ENCODE data around the gene FLYWCH2.
"Not testable (repeated sequence)": the region's sequence is repeated elsewhere in the genome, so short reads cannot be mapped to it uniquely, and the experiment has no call there.

FLYWCH2 gene

DNA sequence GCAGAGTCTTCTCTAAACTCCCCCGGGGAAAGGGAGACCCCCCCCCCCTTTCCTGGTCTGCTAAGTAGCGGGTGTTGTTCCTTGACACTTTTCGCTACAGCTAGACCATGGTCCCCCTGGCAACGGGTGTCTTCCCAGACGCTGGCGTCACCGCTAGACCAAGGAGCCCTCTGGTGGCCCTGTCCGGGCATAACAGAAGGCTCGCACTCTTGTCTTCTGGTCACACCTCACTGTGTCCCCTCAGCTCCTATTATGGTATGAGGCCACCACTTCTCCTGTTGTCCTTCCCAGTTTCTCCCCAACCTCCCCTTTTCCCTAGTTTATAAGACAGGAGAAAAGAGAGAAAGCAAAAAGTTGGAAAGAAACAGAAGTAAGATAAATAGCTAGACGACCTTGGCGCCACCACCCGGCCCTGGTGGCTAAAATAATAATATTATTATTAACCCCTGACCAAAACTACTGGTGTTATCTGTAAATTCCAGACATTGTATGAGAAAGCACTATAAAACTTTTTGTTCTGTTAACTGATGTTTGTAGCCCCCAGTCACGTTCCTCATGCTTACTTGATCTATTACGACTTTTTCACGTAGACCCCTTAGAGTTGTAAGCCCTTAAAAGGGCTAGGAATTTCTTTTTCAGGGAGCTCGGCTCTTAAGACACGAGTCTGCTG, 24.2 kb downstream of the FLYWCH2 start:
- TF ChIP-seq CTCF (conservative IDR thresholded peaks at IDR 0.05; ENCODE audit: low read depth): peak; percentile 89
- POLR2A ChIA-PET (ENCODE audit: low non-redundant PET): interaction anchor here (0.7 kb wide), 1 partner anchor 35 kb away, joined by 4 read pairs; no protein-coding TSS in a partner anchor
- DNase-seq (ENCODE audit: low spot score); H3K27ac ChIP-seq: not testable (repeated sequence)
- CTCF ChIA-PET: interaction anchor here (0.6 kb wide), 1 partner anchor 567 kb away, joined by 3 read pairs; the partner anchor contains the start of gene ABCA3

- TF ChIP-seq CTCF (conservative IDR thresholded peaks at IDR 0.05; ENCODE audit: low read depth): no peak
- DNase-seq (ENCODE audit: low spot score): no peak
- H3K27ac ChIP-seq: no peak overlapping the region
- ChIA-PET POLR2A (ENCODE audit: low non-redundant PET) (no interaction called here), CTCF (interaction anchor here (0.9 kb wide), 1 partner anchor 9 kb away, joined by 13 read pairs; no protein-coding TSS in a partner anchor)
Observed at GRCh38 chr16:2910441-2910969, 27.5 kb downstream of the FLYWCH2 start.

DNA sequence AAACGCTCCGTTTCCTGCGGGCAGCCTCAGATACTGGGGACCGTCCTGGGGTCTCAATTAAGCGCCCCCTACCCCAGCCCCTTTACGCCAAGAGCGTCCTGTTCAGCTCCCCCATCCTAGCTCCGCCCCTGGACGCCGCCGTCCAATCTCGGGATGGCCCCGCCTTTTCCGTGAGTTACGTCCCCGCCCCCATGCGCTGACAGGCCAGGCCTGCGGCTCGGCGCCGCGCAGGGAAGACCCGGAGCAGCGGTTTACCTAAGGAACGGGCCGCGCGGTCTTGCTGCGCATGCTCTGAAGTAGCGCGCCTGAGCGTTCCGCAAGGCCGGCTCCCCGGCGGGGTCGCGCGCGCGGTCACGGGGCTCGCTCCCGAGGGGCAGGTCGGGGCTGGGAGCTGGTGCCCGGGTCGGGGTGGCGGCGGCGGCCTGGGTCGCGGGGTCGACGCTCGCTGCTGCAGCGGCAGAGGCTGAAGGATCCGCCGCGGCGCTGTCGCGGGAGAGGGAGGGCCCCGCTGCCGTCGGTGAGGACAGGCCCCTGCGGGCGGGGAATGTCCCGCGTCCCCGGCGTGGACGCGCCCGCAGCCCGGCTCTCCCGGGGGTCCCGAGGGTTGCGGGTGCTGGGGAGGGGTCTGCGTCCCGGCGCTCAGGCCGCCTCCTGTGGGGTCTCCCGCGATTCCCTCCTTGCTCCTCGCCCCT, 28.8 kb downstream of the FLYWCH2 start, which contains the start of gene FLYWCH1:
FLYWCH1 (plus strand) TSS at position 294 of the 692 bp plus-strand sequence. CDS start 17,755 bp downstream, outside the sequence.
- POLR2A ChIA-PET (ENCODE audit: low non-redundant PET): no interaction called here
- no peak for TF ChIP-seq CTCF (conservative IDR thresholded peaks at IDR 0.05; ENCODE audit: low read depth)
- DNase-seq (ENCODE audit: low spot score): peak; percentile 89
- H3K27ac ChIP-seq: peak within 1 kb of the TSS; percentile 95
- CTCF ChIA-PET: interaction anchor here (1.0 to 1.2 kb wide), 2 partner anchors 9 to 16 kb away, joined by 4 to 10 read pairs; no protein-coding TSS in a partner anchor

- POLR2A ChIA-PET (ENCODE audit: low non-redundant PET): no interaction called here
- DNase-seq (ENCODE audit: low spot score): peak; percentile 21
- peak overlapping the region; percentile 95 for H3K27ac ChIP-seq
- TF ChIP-seq CTCF (conservative IDR thresholded peaks at IDR 0.05; ENCODE audit: low read depth): no peak
- CTCF ChIA-PET: interaction anchor here (0.6 to 1.2 kb wide), 2 partner anchors 15 to 70 kb away, joined by 4 read pairs; no protein-coding TSS in a partner anchor
Observed at GRCh38 chr16:2912330-2913199, 29.6 kb downstream of the FLYWCH2 start.

DNA sequence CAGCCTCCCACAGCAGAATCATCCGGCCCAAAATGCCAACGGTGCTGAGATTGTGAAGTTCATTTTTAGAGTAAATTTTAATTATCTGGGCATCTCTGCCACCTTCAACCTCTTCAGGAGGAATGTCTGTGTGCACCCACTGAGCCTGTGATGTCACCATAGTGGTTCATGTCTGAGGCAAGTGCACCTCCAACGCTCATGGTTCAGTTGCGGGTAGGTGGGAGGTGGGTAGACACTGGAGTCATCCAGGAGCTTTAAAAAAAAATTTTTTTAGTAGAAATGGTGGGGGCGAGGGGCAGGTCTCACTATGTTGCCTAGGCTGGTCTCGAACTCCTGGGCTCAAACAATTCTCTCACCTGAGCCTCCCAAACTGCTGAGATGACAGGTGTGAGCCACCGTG, 30.6 kb downstream of the FLYWCH2 start:
- TF ChIP-seq CTCF (conservative IDR thresholded peaks at IDR 0.05; ENCODE audit: low read depth): no peak
- CTCF ChIA-PET: no interaction called here
- no peak for DNase-seq (ENCODE audit: low spot score)
- peak overlapping the region; percentile 95 for H3K27ac ChIP-seq
- POLR2A ChIA-PET (ENCODE audit: low non-redundant PET): no interaction called here

- DNase-seq (ENCODE audit: low spot score): no peak
- TF ChIP-seq CTCF (conservative IDR thresholded peaks at IDR 0.05; ENCODE audit: low read depth): no peak
- ChIA-PET POLR2A (ENCODE audit: low non-redundant PET) (no interaction called here), CTCF (no interaction called here)
- H3K27ac ChIP-seq: peak overlapping the region; percentile 95
Observed at GRCh38 chr16:2914233-2914632, 31.2 kb downstream of the FLYWCH2 start.

Data from RWPE1 (cell line).